Amniotic epithelial cell (primary cell): ENCODE data around the gene PDZD2.
"Not testable (repeated sequence)": the region's sequence is repeated elsewhere in the genome, so short reads cannot be mapped to it uniquely, and the experiment has no call there.

Experiments
- DNase-seq: peaks from one replicate; pipeline ENCODE4 v3.0.0-alpha.2; 2010; ENCODE audit warnings: low read depth

Gene PDZD2

GRCh38 chr5:31733371-31733770, 94.4 kb downstream of the PDZD2 start:
- DNase-seq: no peak

- no peak for DNase-seq
These were observed 97.2 kb downstream of the PDZD2 start for GRCh38 chr5:31736127-31736526.

- DNase-seq: no peak
These were observed 99.3 kb downstream of the PDZD2 start for GRCh38 chr5:31738199-31738598.

GRCh38 chr5:31741496-31741895, 102.6 kb downstream of the PDZD2 start:
- no peak for DNase-seq

- no peak for DNase-seq
These were observed 104.7 kb downstream of the PDZD2 start for GRCh38 chr5:31743678-31744077.

- DNase-seq: no peak
These were observed 109.7 kb downstream of the PDZD2 start for GRCh38 chr5:31748458-31749172.

GRCh38 chr5:31750215-31750614, 111.3 kb downstream of the PDZD2 start:
- no peak for DNase-seq

GRCh38 chr5:31751610-31752009, 112.7 kb downstream of the PDZD2 start:
- no peak for DNase-seq

- no peak for DNase-seq
These were observed 114.9 kb downstream of the PDZD2 start for GRCh38 chr5:31753700-31754357.

- no peak for DNase-seq
These were observed 115.4 kb downstream of the PDZD2 start for GRCh38 chr5:31754358-31754704.

- no peak for DNase-seq
These were observed 116.1 kb downstream of the PDZD2 start for GRCh38 chr5:31754741-31755675.

- no peak for DNase-seq
These were observed 116.8 kb downstream of the PDZD2 start for GRCh38 chr5:31755676-31756230.

GRCh38 chr5:31757806-31758205, 118.9 kb downstream of the PDZD2 start:
- DNase-seq: no peak

- DNase-seq: no peak
These were observed 120.0 kb downstream of the PDZD2 start for GRCh38 chr5:31758803-31759425.

- DNase-seq: no peak
These were observed 121.0 kb downstream of the PDZD2 start for GRCh38 chr5:31759925-31760324.

- DNase-seq: no peak
These were observed 122.9 kb downstream of the PDZD2 start for GRCh38 chr5:31761877-31762276.

GRCh38 chr5:31763424-31763823, 124.5 kb downstream of the PDZD2 start:
- no peak for DNase-seq

GRCh38 chr5:31764687-31765086, 125.8 kb downstream of the PDZD2 start:
- DNase-seq: not testable (repeated sequence)

- no peak for DNase-seq
These were observed 128.6 kb downstream of the PDZD2 start for GRCh38 chr5:31767335-31768031.

GRCh38 chr5:31768046-31768445, 129.1 kb downstream of the PDZD2 start:
- no peak for DNase-seq

GRCh38 chr5:31768784-31769183, 129.9 kb downstream of the PDZD2 start:
- DNase-seq: no peak
